ENCODE measurements around the gene SOX21. TPM values are rescaled to one million over a fixed set of nuclear protein-coding genes. Genes with fewer than 3 reads are reported as not detected.
A peak's percentile ranks its signal among the peaks of the same experiment; 100 is the strongest.

Gene SOX21
- total and polyA plus RNA-seq, 2 experiments from 2014 or later: 1.7 to 3.5 TPM

GRCh38 chr13:94677799-94678198, 34.5 kb downstream of the SOX21 start:
- Histone ChIP-seq H2AFZ (no peak overlapping the region), H4K20me1 (replicated peaks; ENCODE audit: insufficient read depth) (no peaks in the 10 kb centered on the region), H3K36me3 (ENCODE audit: insufficient read depth) (no peaks in the 10 kb centered on the region), H3F3A (replicated peaks; ENCODE audit: low read depth) (no peaks in the 10 kb centered on the region), H3K79me2 (replicated peaks; ENCODE audit: insufficient read depth) (no peaks in the 10 kb centered on the region), H3K4me1 (ENCODE audit: insufficient read depth) (peaks cover 11% of the 10 kb centered on the region), H3K9me2 (ENCODE audit: insufficient read depth) (no peaks in the 10 kb centered on the region; the same call in 1 of the 2 replicates), H3K4me3 (no peak overlapping the region), H3K4me2 (no peak overlapping the region), H3K27me3 (ENCODE audit: insufficient read depth) (no peaks in the 10 kb centered on the region), H3K27ac (ENCODE audit: low read depth) (no peak overlapping the region)
- H3K9me3 Mint-ChIP-seq: no peaks in the 10 kb centered on the region
- H3K36me3 Mint-ChIP-seq (ENCODE audit: low read depth): no peaks in the 10 kb centered on the region
- no peak overlapping the region for H3K27ac Mint-ChIP-seq
- ATAC-seq: peak; percentile 55
- no peaks in the 10 kb centered on the region for H3K27me3 Mint-ChIP-seq (ENCODE audit: insufficient read depth, low read depth, poor library complexity)
- peaks cover 15% of the 10 kb centered on the region for H3K4me1 Mint-ChIP-seq
- DNase-seq (ENCODE audit: low spot score): peak; percentile 31
- TF ChIP-seq EZH2phosphoT487 (IDR thresholded peaks at IDR 0.05; ENCODE audit: unreplicated experiment): no peak
- TF ChIP-seq ZNF331 (CRISPR knock-in tag; IDR thresholded peaks at IDR 0.05; ENCODE audit: low read depth): no peak
- TF ChIP-seq EZH2 (IDR thresholded peaks at IDR 0.05; ENCODE audit: low read depth, unreplicated experiment): no peak
- TF ChIP-seq CREB1 (CRISPR knock-in tag; IDR thresholded peaks at IDR 0.05; ENCODE audit: low read depth): no peak
- no peak for TF ChIP-seq CTCF (conservative IDR thresholded peaks at IDR 0.05; ENCODE audit: low read depth in 2 of 2)
- TF ChIP-seq ZNF462 (CRISPR knock-in tag; IDR thresholded peaks at IDR 0.05): no peak
- TF ChIP-seq POLR2AphosphoS5 (IDR thresholded peaks at IDR 0.05; ENCODE audit: low read depth): no peak
- no peak for TF ChIP-seq REST (IDR thresholded peaks at IDR 0.05; ENCODE audit: unreplicated experiment)
- H3K4me3 Mint-ChIP-seq: no peak overlapping the region

Measured in GM23338 (cell line).